Transverse colon (tissue), 4 donors: Measurements from ENCODE around the gene KANSL3. TPM values are rescaled to one million over a fixed set of nuclear protein-coding genes. Genes with fewer than 3 reads are reported as not detected.

Source experiments
- DNase-seq: peaks from one replicate; pipeline ENCODE4 v3.0.0-alpha.2; 2019
- H3K27ac ChIP-seq, 4 donors: fragments of 200-600 bp; sonication (generic); 2 replicates each; pipeline ENCODE4 v1.5.1; 2016 to 2018; ENCODE audit warnings: inconsistent platforms in 4 of 4
- H3K27me3 ChIP-seq: fragments of 200-600 bp; sonication (generic); 2 replicates; pipeline ENCODE4 v1.5.1; 2017; ENCODE audit warnings: inconsistent platforms
- H3K36me3 ChIP-seq, 4 donors: fragments of 200-600 bp; sonication (generic); 2 replicates each; pipeline ENCODE4 v1.5.1; 2017 to 2019; ENCODE audit warnings: inconsistent platforms in 4 of 4
- H3K4me1 ChIP-seq, 4 donors: fragments of 200-600 bp; sonication (generic); 2 replicates each; pipeline ENCODE4 v1.5.1; 2017 to 2020; ENCODE audit warnings: inconsistent platforms in 4 of 4
- H3K4me3 ChIP-seq, 4 donors: fragments of 200-600 bp; sonication (generic); 1 replicate in 1 of 4; 2 replicates in 3 of 4; pipeline versions ENCODE4 v1.5.1 to v1.6.1; 2017 to 2019; ENCODE audit warnings: inconsistent platforms in 4 of 4
- H3K9me3 ChIP-seq, 2 donors: fragments of 200-600 bp; sonication (generic); 2 replicates each; pipeline ENCODE4 v1.5.1; 2017 to 2019; ENCODE audit warnings: inconsistent platforms in 2 of 2
- EP300 ChIP-seq: sonication (generic); formaldehyde crosslinking; IDR thresholded peaks from one replicate; pipeline ENCODE4 v1.6.1; 2017; ENCODE audit warnings: antibody characterized with exemption, low read depth
- POLR2A ChIP-seq: fragments of 450-650 bp; IDR thresholded peaks from one replicate; pipeline ENCODE4 v1.6.1; 2016; ENCODE audit warnings: antibody characterized with exemption, mild to moderate bottlenecking, moderate library complexity
- POLR2AphosphoS5 ChIP-seq, 3 donors: sonication (generic); formaldehyde crosslinking; IDR thresholded peaks; one replicate each; pipeline ENCODE4 v1.6.1; 2016; ENCODE audit warnings: antibody characterized with exemption in 3 of 3
- WGBS, 2 donors: methylation state at CpG; one replicate each; pipeline ENCODE4 v1.1.5; 2018; ENCODE audit warnings: low coverage in 1 of 2; 5-methylcytosine and 5-hydroxymethylcytosine counted together
- in situ Hi-C, 4 donors: fragments of 200-750 bp; cut with MboI; loops; one replicate each; pipeline versions ENCODE4 v1.15.0 to v1.15.1; 2017; ENCODE audit warnings: low sequenced_read_pairs in 3 of 4, low pct_ligation_motif_present in 1 of 4, low pct_unique_long_range_greater_than_20kb in 1 of 4
- intact Hi-C: fragments of 100-400 bp; cut with DNase I; formaldehyde crosslinking; loops from one replicate; pipeline ENCODE4 v1.15.1; 2023; ENCODE audit warnings: low total_unique reads
- total RNA-seq, 4 donors: library from RNA; depleted of rRNA; stranded (reverse); fragments of >200 nt; gene quantifications; one replicate each; pipeline ENCODE4 v1.1.0, GENCODE V29; 2016
- TF ChIP-seq, protein P1 (sequence below), 5 experiments: fragments of 200-600 bp in 3 of 5; fragments of 450-650 bp in 2 of 5; sonication (generic) in 3 of 5; IDR thresholded peaks; 1 replicate in 2 of 5; 2 replicates in 3 of 5; pipeline ENCODE4 v1.5.1; 2016 to 2017; ENCODE audit warnings: antibody characterized with exemption in 5 of 5, inconsistent platforms in 3 of 5, mild to moderate bottlenecking in 2 of 5, moderate library complexity in 1 of 5

KANSL3 gene
- 10 to 100 TPM; 45.6 to 59.9 (median 53.4) TPM for total RNA-seq

- peak; percentile 93 for TF ChIP-seq POLR2A
- TF ChIP-seq, protein P1, sequence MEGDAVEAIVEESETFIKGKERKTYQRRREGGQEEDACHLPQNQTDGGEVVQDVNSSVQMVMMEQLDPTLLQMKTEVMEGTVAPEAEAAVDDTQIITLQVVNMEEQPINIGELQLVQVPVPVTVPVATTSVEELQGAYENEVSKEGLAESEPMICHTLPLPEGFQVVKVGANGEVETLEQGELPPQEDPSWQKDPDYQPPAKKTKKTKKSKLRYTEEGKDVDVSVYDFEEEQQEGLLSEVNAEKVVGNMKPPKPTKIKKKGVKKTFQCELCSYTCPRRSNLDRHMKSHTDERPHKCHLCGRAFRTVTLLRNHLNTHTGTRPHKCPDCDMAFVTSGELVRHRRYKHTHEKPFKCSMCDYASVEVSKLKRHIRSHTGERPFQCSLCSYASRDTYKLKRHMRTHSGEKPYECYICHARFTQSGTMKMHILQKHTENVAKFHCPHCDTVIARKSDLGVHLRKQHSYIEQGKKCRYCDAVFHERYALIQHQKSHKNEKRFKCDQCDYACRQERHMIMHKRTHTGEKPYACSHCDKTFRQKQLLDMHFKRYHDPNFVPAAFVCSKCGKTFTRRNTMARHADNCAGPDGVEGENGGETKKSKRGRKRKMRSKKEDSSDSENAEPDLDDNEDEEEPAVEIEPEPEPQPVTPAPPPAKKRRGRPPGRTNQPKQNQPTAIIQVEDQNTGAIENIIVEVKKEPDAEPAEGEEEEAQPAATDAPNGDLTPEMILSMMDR (IDR thresholded peaks at IDR 0.05) = peak in 2 of 5 experiments; percentile 12 to 17
- no peak for TF ChIP-seq EP300
- TF ChIP-seq POLR2AphosphoS5 (IDR thresholded peaks at IDR 0.05) = peak; percentile 98 to 99 (median 98)
- Histone ChIP-seq H3K4me1 (peaks cover 8 to 37% (median 21%) of the 10 kb centered on the region in 4 donors), H3K27me3 (no peaks in the 10 kb centered on the region), H3K36me3 (no peaks in the 10 kb centered on the region), H3K27ac (peak within 1 kb of the TSS; percentile 89 to 96 (median 94)), H3K9me3 (no peaks in the 10 kb centered on the region), H3K4me3 (peak within 1 kb of the TSS; percentile 36 to 74 (median 62))
- 10 to 27% methylated on average over 13 to 53 of the region's 67 CpGs for WGBS, 2 donors
- peak; percentile 92 for DNase-seq
- in situ Hi-C loops = no loop called here
- intact Hi-C loops = loop anchor here (10.0 kb wide), 1 partner anchor 126 kb away; the partner anchor contains the start of gene CNNM4
Measured at GRCh38 chr2:96638144-96639121, at the start of gene KANSL3. Gene KANSL3 (minus strand): TSS chr2:96638312. CDS start chr2:96637135, 1,177 bp downstream.

DNA sequence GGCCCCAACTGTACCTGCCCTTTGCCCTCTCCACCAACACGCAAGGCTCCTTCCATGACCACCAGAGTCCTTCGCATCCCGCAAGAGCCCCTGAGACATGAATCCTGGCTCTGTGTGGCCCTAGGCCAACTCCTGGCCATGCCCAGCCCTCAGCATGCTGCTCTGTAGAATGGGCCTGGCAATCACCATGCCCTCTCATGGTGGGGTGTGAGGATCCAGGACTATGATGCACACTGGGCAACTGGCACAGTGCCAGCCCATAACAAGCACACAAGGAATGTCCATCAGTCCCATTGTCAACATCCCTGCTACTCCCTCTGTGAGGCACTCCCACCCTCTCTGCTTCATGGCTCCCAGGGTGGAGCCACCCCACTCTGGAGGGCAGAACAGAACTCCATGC lies 49.2 kb upstream of the KANSL3 start:
- TF ChIP-seq, protein P1 (IDR thresholded peaks at IDR 0.05) = no peak
- no peak for TF ChIP-seq POLR2A
- TF ChIP-seq EP300 = no peak
- TF ChIP-seq POLR2AphosphoS5 (IDR thresholded peaks at IDR 0.05) = no peak
- DNase-seq = no peak
- Histone ChIP-seq H3K27me3 (no peaks in the 10 kb centered on the region), H3K27ac (no peak overlapping the region), H3K4me1 (no peaks in the 10 kb centered on the region), H3K9me3 (no peaks in the 10 kb centered on the region), H3K36me3 (no peaks in the 10 kb centered on the region), H3K4me3 (no peak overlapping the region)
- intact Hi-C loops = no loop called here
- in situ Hi-C loops = no loop called here
- WGBS, 2 donors = 96% methylated on average over 3 of the region's 3 CpGs; no CpG with 5 or more reads in 1 of the 2 donors

DNA sequence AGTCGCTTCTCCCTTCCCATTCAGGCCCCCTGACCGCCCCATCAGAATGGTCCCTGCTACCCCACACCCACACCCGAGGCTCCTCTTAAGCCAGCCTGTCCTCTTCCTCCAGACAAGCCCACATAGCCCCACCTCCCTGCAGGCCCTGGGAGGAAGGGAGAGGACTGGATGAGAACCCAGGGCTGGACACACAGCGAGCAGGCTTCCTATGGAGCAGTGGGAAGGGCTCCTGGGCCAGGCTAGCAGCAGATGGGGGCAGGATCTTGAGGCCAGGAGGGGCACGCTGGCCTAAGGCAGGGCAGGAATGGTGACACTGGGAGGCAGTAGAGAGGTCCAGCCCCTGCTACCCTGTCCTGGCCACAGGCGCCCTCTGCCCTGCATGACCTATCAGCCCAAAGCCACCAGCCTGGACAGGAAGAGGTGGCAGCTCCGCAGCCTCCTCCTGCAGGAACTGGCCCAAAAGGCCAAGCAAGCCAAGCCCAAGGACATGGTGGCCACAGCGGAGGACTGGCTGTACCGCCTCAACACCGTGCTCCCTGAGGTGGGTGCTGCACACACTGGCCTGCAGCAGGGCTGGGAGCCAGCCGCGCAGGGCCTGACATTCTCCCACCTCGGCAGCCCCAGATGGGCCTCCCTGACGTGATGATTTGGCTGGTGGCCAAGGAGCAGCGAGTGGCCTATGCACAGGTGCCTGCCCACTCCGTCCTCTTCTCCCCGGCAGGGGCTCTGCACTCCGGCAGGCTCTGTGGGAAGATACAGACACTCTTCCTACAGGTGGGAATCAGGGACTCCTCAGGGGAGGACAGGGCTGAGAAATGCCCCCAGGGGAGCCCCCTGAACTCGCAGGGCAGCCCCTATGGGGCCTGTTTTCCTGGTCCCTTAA lies 47.7 kb upstream of the KANSL3 start:
- TF ChIP-seq EP300 (no peak), POLR2AphosphoS5 (IDR thresholded peaks at IDR 0.05) (no peak)
- no peak for DNase-seq
- no peaks in the 10 kb centered on the region for H3K36me3 ChIP-seq
- in situ Hi-C loops = no loop called here
- no peaks in the 10 kb centered on the region for H3K27me3 ChIP-seq
- no peaks in the 10 kb centered on the region for H3K9me3 ChIP-seq
- intact Hi-C loops = no loop called here
- H3K4me1 ChIP-seq = peaks cover 0 to under 1% (median 0%) of the 10 kb centered on the region in 4 donors
- no peak overlapping the region for H3K27ac ChIP-seq
- 57 to 83% methylated on average over 1 to 13 of the region's 19 CpGs for WGBS, 2 donors
- no peak overlapping the region for H3K4me3 ChIP-seq

GRCh38 chr2:96684883-96685576 lies 46.9 kb upstream of the KANSL3 start:
- TF ChIP-seq EP300 (no peak), POLR2AphosphoS5 (IDR thresholded peaks at IDR 0.05) (no peak), POLR2A (no peak)
- TF ChIP-seq, protein P1 (IDR thresholded peaks at IDR 0.05) = no peak
- WGBS, 2 donors = 72 to 75% methylated on average over 4 to 14 of the region's 16 CpGs

More at GRCh38 chr2:96684883-96685576, 46.9 kb upstream of the KANSL3 start:
- H3K9me3 ChIP-seq = no peaks in the 10 kb centered on the region
- H3K4me1 ChIP-seq = peaks cover 0 to 4% (median 2%) of the 10 kb centered on the region in 4 donors
- no peaks in the 10 kb centered on the region for H3K27me3 ChIP-seq
- DNase-seq = no peak
- in situ Hi-C loops = no loop called here
- H3K36me3 ChIP-seq = no peaks in the 10 kb centered on the region
- H3K27ac ChIP-seq = no peak overlapping the region
- no peak overlapping the region for H3K4me3 ChIP-seq
- intact Hi-C loops = no loop called here
